Activated T-helper 17 cell treated with anti-CD3 and anti-CD28 coated beads, Interleukin-2, amount 50 U/mL, for 72 hours (primary cell): ENCODE measurements around the gene RTCA. TPM values are rescaled to one million over a fixed set of nuclear protein-coding genes. Genes with fewer than 3 reads are reported as not detected.
"Not testable (repeated sequence)": the region's sequence is repeated elsewhere in the genome, so short reads cannot be mapped to it uniquely, and the experiment has no call there.

Experiments used
- ATAC-seq: fragments of 150-1000 bp; cut with Tn5 transposase; replicated peaks from 2 replicates; pipeline ENCODE4 v1.10.0; 2021; ENCODE audit warnings: mild to moderate bottlenecking, moderate library complexity
- H3K27ac Mint-ChIP-seq: one replicate; pipeline ENCODE4 v1.8.0; 2022; ENCODE audit warnings: mixed read lengths
- H3K27me3 Mint-ChIP-seq: one replicate; pipeline ENCODE4 v1.8.0; 2022; ENCODE audit warnings: mixed read lengths
- H3K36me3 Mint-ChIP-seq: one replicate; pipeline ENCODE4 v1.8.0; 2022; ENCODE audit warnings: low read depth, mild to moderate bottlenecking, mixed read lengths
- H3K4me1 Mint-ChIP-seq: one replicate; pipeline ENCODE4 v1.8.0; 2022; ENCODE audit warnings: mixed read lengths
- H3K4me3 Mint-ChIP-seq: one replicate; pipeline ENCODE4 v1.8.0; 2022; ENCODE audit warnings: mild to moderate bottlenecking, mixed read lengths
- H3K9me3 Mint-ChIP-seq: one replicate; pipeline ENCODE4 v1.8.0; 2022; ENCODE audit warnings: mixed read lengths
- total RNA-seq, 2 donors: library from RNA; stranded (reverse); gene quantifications; one replicate each; pipeline ENCODE4 v1.2.3, GENCODE V29; 2022

RTCA gene
- total RNA-seq, 2 donors from 2014 or later: 48.3 to 57.7 TPM

DNA sequence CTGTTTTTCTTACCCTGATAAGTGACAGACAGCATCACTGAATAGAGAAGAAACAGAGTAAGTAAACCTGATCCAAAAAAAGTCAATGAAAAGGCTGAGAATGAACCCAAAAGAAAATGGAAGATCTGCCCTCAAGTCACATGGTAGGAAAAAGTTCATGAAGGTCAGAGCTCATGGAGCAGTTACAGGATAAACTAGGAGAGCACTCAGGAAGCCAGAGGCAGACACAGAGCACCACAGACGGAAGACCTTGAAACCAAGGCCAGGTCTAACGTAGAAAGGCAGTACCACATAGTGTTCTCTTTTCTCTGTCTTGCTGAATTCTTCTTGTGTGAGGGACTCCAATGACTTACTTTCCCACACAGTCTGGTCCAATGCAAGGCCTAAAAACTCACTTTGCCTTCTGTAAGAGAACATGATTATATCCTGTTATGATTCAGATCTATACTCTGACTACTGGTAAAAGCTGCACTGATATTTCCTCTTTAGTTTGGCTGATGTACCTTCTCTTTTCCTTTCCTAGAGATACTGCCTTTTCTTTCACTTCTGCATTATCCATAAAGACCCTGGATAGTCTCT lies 40.8 kb downstream of the RTCA start:
- Mint-ChIP-seq H3K4me1 (peaks cover 18% of the 10 kb centered on the region), H3K27ac (peak overlapping the region; percentile 11), H3K4me3 (peak overlapping the region; percentile 4), H3K9me3 (peaks cover 7% of the 10 kb centered on the region), H3K36me3 (no peaks in the 10 kb centered on the region), H3K27me3 (no peaks in the 10 kb centered on the region)
- peak; percentile 88 for ATAC-seq

DNA sequence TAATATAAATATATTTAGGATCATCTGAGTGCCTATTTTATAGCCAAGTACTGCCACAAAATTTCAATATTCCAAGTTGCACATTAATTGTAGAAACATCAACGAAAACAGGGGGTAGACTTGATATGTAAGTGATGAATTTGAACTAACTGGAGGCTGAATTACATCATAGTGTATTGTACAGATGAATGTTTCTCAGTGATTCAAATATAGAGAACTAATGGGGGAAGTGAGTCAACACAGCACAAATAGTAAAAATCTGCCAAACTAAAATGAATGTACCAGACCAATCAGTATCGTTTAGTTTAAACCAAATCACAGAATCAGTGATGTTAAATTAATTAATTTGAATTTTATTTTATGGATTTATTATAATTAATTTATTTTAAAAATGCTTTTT lies 42.8 kb downstream of the RTCA start:
- H3K27ac Mint-ChIP-seq: no peak overlapping the region
- no peak overlapping the region for H3K4me3 Mint-ChIP-seq
- peaks cover 18% of the 10 kb centered on the region for H3K4me1 Mint-ChIP-seq
- H3K36me3 Mint-ChIP-seq: no peaks in the 10 kb centered on the region
- ATAC-seq: peak; percentile 74
- peaks cover 3% of the 10 kb centered on the region for H3K27me3 Mint-ChIP-seq
- peaks cover 7% of the 10 kb centered on the region for H3K9me3 Mint-ChIP-seq

DNA sequence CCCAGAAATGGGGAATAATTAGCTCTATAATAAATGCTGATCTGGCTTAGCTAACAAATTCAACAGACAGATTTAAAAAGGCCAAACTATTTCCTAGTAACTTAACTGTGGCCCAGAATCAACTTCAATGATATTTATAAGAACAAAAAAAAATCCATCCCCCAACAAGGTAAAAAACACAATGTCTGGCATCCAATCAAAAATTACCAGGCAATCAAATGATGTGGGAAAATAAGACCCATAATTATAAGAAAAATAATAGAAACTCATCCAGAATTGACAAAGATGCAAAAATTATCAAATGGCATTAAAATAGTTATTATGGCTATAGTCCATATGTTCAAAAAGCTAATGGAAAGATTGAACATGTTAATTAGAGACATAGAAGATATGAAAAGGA lies 43.8 kb downstream of the RTCA start:
- H3K27ac Mint-ChIP-seq: no peak overlapping the region
- peaks cover 18% of the 10 kb centered on the region for H3K4me1 Mint-ChIP-seq
- H3K27me3 Mint-ChIP-seq: peaks cover 3% of the 10 kb centered on the region
- H3K9me3 Mint-ChIP-seq: peaks cover 7% of the 10 kb centered on the region
- no peak overlapping the region for H3K4me3 Mint-ChIP-seq
- H3K36me3 Mint-ChIP-seq: no peaks in the 10 kb centered on the region
- ATAC-seq: no peak

DNA sequence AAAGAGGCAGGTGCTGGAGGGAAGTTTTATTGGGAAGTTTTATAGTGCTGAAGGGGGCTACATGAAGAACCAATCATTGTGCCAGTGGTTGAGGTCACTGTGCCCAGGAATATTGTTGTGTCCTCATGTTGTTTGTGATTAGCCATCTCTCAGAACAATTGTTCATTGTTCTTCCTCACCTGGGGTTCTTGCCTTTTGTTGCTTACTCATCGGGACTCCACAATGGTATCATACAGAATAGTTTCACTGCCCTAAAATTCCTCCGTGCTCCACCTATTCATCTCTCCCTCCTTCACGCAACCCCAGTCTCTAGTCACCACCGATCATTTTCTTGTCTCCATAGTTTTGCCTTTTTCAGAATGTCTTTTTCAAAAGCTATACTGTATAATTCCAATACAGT lies 47.4 kb downstream of the RTCA start:
- Mint-ChIP-seq H3K4me3 (no peak overlapping the region), H3K9me3 (peaks cover 7% of the 10 kb centered on the region), H3K4me1 (no peaks in the 10 kb centered on the region), H3K27me3 (peaks cover 3% of the 10 kb centered on the region), H3K36me3 (no peaks in the 10 kb centered on the region), H3K27ac (no peak overlapping the region)
- ATAC-seq: no peak

DNA sequence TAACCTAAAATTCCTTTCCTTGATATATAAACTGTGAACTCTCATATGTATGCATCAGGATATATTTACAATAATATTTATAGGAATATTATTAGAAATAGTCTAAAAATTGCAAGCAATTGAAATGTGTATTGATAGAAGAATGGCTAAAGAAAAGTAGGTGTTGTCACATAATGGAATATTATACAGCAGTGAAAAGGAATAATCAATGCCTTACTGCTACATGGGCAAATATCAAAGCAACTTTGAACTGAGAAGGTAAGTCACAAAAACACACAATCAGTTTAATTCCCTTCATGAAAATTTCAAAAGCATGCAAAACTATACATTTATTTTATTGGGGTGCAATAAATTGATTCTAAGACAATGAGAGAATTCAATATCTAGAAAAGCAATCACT lies 50.6 kb downstream of the RTCA start:
- H3K27me3 Mint-ChIP-seq: peaks cover 3% of the 10 kb centered on the region
- no peak for ATAC-seq
- peaks cover 12% of the 10 kb centered on the region for H3K9me3 Mint-ChIP-seq
- no peaks in the 10 kb centered on the region for H3K4me1 Mint-ChIP-seq
- H3K4me3 Mint-ChIP-seq: no peak overlapping the region
- H3K36me3 Mint-ChIP-seq: no peaks in the 10 kb centered on the region
- no peak overlapping the region for H3K27ac Mint-ChIP-seq

DNA sequence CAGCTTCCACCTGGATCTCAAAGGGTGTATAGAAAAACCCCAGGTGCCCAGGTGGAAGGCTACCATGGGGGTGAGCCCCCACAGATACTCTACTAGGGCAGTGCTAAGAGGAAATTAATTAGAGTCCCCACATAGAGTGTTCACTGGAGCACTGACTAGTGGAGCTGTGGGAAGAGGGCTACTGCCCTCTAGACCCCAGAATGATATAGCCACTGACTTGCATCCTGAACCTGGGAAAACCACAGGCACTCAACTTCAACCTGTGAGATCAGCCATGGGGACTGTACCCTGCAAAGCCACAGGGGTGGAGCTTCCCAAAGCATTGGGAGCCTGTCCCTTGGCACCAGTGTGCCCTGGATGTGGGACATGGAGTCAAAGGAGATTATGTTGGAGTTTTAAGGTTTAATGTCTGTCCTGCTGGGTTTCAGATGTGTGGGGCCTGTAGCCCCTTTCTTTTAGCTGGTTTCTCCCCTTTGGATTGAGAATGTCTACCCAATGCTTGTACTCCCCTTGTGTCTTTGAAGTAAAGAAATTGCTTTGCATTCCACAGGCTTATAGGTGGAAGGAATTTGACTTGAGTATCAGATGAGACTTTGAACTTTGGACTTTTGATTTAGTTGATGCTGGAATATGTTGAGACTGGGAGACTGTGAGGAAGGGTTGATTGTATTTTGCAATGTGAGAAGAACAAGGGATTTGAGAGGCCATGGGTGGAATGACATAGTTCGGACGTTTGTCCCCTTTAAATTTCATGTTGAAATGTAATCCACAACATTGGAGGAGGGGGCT lies 54.5 kb downstream of the RTCA start:
- Mint-ChIP-seq H3K27me3 (no peaks in the 10 kb centered on the region), H3K4me3 (no peak overlapping the region), H3K9me3 (peaks cover 12% of the 10 kb centered on the region), H3K27ac (no peak overlapping the region), H3K4me1 (no peaks in the 10 kb centered on the region), H3K36me3 (no peaks in the 10 kb centered on the region)
- ATAC-seq: no peak

DNA sequence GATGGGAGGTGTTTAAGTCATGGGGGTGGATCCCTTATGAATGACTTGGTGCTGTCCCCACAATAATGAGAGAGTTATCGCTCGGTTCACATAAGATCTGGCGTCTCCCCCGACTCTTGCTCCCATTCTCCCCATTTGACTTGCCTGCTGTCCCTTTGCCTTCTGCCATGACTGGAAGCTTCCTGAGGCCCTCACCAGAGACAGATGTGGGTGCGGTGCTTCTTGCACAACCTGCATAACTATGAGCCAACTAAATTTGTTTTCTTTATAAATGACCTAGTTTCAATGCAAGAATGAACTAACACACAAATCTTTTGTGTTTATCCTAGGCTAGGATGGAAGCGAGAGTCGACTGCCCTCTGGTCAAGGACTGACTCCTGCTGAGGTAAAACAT lies 55.1 kb downstream of the RTCA start:
- Mint-ChIP-seq H3K4me3 (no peak overlapping the region), H3K27me3 (no peaks in the 10 kb centered on the region), H3K36me3 (no peaks in the 10 kb centered on the region), H3K4me1 (no peaks in the 10 kb centered on the region), H3K9me3 (peaks cover 12% of the 10 kb centered on the region), H3K27ac (no peak overlapping the region)
- ATAC-seq: no peak

DNA sequence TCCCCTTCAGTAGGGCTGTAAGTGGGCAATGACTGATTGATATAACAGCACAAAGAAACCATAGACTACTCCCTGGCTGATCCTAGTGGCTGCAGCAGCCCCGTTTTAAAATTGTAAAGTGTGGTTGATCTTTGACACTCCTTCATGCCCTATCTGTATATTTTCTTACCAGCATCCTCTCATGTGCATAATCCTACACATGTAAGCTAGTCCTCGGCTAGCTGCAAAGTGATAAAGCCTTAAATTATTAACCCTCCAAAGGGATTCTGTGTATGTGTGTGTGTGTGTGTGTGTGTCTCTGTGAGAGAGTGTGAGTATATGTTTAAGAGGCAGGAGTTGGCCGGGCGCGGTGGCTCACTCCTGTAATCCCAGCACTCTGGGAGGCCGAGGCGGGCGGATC lies 55.5 kb downstream of the RTCA start:
- Mint-ChIP-seq H3K4me3 (no peak overlapping the region), H3K27me3 (no peaks in the 10 kb centered on the region), H3K9me3 (peaks cover 12% of the 10 kb centered on the region), H3K4me1 (no peaks in the 10 kb centered on the region), H3K36me3 (no peaks in the 10 kb centered on the region), H3K27ac (no peak overlapping the region)
- ATAC-seq: no peak

DNA sequence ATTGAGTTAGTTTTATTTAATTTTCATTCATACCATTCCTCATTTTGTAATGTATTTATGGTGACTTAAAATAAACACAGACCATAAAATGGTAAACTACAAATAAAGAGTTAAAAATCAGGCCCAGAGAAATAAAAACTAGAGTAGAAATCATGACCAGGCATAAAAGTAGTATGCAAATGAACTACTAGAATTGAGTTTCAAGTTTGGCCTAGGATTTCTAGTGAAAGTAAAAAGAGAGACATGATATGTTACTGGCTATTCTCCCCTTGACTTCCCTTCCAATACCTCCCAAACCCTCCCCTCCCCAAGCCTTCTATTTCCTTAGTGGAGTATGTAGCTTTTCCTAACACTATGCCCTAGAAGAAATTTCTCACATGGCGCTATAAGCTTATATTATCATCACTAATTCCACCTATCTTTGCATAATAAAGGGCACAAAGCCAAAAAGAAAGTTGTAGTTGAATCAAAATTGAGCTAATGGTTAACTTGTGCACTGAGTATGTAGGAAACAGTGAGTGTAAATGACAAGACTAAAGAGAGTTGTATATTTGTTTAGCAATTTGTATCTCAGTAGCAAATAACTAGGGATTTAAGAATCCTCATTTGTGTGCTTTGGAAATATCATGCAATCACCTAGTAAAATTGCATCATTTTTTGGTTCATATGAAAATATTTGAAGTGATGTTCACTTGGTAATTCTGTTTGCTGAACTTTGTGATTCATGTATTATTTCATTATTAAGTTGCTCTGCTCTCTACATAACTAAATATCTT lies 56.6 kb downstream of the RTCA start:
- Mint-ChIP-seq H3K27ac (no peak overlapping the region), H3K4me1 (no peaks in the 10 kb centered on the region), H3K27me3 (no peaks in the 10 kb centered on the region), H3K36me3 (no peaks in the 10 kb centered on the region), H3K9me3 (peaks cover 12% of the 10 kb centered on the region), H3K4me3 (no peak overlapping the region)
- ATAC-seq: no peak

DNA sequence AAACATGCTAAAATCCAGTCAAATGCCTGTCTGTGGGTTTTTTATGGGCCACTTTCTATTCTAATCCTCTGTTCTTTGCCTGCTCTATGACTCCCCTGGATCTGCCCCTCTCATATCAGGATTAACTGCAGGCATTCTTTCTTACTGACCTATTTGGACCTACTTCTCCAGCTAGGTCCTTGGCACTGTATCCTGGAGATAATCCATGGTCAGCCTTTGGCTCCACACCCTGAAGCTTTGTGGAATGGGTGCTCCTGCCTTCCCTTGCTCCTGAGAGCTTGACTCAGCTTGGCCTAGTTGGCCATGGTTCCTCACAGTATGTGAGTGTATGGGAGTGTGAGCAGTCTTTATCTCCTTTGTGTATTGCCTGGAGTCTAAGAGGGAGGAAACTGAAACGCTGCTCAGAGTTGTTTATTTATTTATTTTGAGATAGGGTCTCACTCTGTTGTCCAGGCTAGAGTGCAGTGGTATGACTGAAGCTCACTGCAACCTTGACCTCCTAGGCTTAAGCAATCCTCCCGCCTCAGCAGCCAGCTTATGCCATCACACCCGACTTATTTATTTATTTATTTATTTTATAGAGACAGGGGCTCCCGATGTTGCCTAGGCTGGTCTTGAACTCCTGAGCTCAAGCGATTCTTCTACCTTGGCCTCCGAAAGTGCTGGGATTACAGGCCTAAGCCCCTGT lies 57.5 kb downstream of the RTCA start:
- no peaks in the 10 kb centered on the region for H3K36me3 Mint-ChIP-seq
- H3K4me1 Mint-ChIP-seq: no peaks in the 10 kb centered on the region
- H3K27ac Mint-ChIP-seq: no peak overlapping the region
- H3K27me3 Mint-ChIP-seq: no peaks in the 10 kb centered on the region
- peaks cover 12% of the 10 kb centered on the region for H3K9me3 Mint-ChIP-seq
- ATAC-seq: no peak
- no peak overlapping the region for H3K4me3 Mint-ChIP-seq

DNA sequence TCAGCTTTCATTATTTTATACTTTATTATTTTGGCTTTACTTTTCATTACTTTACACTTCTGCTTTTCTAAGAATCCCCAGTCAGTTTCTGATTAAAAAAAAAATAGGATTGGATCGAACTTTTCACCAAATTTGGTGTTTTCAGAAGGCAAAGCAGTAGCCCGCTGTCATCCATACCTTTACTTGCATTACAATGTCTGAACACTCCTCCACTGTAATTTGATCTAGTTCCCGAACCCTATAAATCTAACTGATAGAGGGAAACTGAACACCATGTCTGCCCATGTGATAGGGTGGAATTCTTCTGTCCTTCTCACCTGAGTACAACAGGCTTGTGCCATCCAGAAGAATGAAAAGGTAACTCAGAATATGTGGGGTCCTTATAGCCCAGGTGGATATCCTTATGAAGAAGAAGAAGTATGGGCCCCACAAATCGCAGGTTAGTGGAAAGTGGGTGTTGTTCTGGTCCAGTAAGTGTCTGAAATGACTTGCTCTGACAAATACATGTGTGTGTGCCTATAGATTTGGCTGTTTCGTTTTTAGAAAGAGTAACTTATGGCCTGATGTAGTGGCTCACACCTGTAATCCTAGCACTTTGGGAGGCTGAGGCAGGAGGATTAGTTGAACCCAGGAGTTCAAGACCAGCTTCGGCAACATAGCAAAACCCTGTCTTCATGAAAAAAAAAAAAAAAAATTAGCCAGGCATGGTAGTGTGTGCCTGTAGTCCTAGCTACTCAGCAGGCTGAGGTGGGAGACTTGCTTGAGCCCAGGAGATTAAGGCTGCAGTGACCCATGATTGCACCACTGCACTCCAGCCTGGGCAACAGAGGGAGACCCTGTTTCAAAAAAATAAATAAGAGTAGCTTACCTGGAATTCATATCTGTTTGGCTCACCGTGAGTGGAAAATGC lies 59.7 kb downstream of the RTCA start:
- no peak for ATAC-seq
- no peaks in the 10 kb centered on the region for H3K27me3 Mint-ChIP-seq

DNA sequence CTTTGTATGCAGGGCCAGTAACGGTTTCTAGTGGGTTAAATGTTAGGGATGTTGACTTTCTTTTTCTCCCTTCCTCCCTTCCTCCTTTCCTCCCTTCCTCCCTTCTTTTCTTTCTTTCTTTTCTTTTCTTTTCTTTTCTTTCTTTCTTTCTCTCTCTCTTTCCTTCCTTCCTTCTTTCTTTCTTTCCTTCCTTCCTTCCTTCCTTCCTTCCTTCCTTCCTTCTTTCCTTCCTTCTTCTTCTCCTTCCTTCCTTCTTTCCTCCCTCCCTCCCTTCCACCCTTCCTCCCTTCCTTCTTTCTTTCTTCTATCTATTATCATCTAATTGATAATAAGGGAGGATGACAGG lies 60.3 kb downstream of the RTCA start:
- not testable (repeated sequence) for ATAC-seq, H3K27ac Mint-ChIP-seq, H3K36me3 Mint-ChIP-seq, H3K4me1 Mint-ChIP-seq, H3K27me3 Mint-ChIP-seq, H3K4me3 Mint-ChIP-seq, H3K9me3 Mint-ChIP-seq

More for the DNA sequence above, 59.7 kb downstream of the RTCA start:
- H3K4me3 Mint-ChIP-seq: no peak overlapping the region
- no peak overlapping the region for H3K27ac Mint-ChIP-seq
- H3K9me3 Mint-ChIP-seq: peaks cover 3% of the 10 kb centered on the region
- H3K4me1 Mint-ChIP-seq: no peaks in the 10 kb centered on the region
- H3K36me3 Mint-ChIP-seq: no peaks in the 10 kb centered on the region

DNA sequence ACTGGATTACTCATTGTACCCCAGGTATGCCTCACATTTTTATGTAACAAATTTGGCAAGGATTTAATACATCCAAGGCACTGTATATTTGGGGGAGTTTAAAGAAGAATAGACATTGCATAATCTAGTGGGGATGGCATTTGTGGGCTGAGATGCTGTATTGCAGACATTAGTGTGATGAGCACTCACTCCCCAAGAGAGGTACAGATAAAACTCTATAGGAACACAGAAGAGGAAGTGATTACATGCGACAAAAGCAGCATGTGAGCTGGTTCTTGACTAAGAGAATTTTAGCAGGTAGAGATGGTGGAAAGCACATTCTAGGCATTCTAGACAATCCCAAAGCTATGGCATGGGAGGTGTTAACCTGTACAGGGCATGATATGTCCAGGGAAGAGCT lies 62.1 kb downstream of the RTCA start:
- H3K4me1 Mint-ChIP-seq: no peaks in the 10 kb centered on the region
- H3K27me3 Mint-ChIP-seq: no peaks in the 10 kb centered on the region
- H3K27ac Mint-ChIP-seq: no peak overlapping the region
- H3K4me3 Mint-ChIP-seq: no peak overlapping the region
- H3K9me3 Mint-ChIP-seq: no peaks in the 10 kb centered on the region
- H3K36me3 Mint-ChIP-seq: no peaks in the 10 kb centered on the region
- no peak for ATAC-seq

DNA sequence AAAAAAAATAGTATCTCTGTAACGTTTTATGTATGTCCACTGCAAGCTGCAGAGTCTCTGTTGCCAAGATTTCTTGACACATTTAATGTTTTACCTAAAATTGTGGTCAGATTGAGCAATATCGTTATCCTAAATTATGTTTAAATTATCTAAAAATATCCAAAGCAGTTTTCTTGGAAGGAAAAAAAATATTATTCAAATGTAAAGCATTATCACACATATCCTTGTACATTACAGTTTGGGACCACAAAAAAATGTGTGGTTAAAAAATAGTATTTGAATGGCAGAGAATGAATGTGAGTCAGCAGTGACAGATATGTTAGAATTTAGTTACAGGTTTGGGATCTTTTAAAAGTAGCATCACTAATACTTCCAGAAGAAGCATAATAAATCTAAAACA lies 65.1 kb downstream of the RTCA start:
- H3K9me3 Mint-ChIP-seq, H3K4me3 Mint-ChIP-seq, H3K36me3 Mint-ChIP-seq, H3K27ac Mint-ChIP-seq, ATAC-seq, H3K27me3 Mint-ChIP-seq, H3K4me1 Mint-ChIP-seq: not testable (repeated sequence)
